ENCODE results near the gene SRD5A3.

Gene SRD5A3

GRCh38 chr4:55386840-55387239 is 40.8 kb downstream of the SRD5A3 start:
- TF ChIP-seq, protein P1, sequence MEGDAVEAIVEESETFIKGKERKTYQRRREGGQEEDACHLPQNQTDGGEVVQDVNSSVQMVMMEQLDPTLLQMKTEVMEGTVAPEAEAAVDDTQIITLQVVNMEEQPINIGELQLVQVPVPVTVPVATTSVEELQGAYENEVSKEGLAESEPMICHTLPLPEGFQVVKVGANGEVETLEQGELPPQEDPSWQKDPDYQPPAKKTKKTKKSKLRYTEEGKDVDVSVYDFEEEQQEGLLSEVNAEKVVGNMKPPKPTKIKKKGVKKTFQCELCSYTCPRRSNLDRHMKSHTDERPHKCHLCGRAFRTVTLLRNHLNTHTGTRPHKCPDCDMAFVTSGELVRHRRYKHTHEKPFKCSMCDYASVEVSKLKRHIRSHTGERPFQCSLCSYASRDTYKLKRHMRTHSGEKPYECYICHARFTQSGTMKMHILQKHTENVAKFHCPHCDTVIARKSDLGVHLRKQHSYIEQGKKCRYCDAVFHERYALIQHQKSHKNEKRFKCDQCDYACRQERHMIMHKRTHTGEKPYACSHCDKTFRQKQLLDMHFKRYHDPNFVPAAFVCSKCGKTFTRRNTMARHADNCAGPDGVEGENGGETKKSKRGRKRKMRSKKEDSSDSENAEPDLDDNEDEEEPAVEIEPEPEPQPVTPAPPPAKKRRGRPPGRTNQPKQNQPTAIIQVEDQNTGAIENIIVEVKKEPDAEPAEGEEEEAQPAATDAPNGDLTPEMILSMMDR (IDR thresholded peaks at IDR 0.05; ENCODE audit: low read depth, low read length), result no peak
- H3K4me3 ChIP-seq (ENCODE audit: low read depth, low read length), result no peak overlapping the region

DNA sequence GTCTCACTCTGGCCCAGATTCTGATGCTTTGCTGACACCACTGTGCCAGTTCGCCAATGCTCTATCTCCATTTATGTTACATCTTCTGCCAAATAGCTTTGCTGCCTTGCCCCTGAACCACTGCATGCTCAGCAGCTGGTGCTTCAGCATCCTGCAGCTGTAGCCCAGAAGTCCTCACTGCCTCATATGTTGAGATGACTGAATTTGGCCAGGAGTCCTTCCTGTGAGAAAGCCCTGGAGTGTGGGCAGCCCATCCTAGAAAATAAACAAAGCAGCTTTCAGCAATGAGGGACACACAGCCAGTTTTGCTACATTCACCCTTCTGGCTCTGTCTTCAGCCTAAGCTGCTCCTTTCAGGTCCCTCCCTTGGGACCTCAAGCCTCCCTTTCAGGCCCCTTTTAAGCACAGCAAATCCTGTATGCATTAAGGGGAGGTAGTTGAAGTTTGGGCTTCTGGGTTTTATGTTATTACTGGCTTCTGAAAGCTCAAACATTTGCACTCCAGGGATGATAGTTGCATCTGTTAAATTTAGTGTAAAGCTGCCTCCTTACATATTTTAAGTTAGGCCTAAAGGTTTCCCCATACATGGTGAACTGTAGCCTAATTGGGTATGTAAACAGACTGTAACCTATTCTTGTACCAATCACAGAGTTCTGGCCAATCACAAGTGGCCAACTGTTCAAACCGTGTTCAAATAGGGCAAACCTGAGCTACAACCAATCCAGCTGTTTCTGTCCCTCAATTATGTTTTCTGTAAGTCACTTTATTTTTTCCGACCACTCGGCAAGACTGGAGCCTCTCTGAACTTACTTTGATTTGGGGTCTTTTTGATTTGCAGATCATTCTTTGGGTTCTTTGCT is 47.6 kb downstream of the SRD5A3 start:
- TF ChIP-seq, protein P1 (IDR thresholded peaks at IDR 0.05; ENCODE audit: low read depth, low read length), result no peak
- no peak overlapping the region for H3K4me3 ChIP-seq (ENCODE audit: low read depth, low read length)

GRCh38 chr4:55395218-55395528 is 49.1 kb downstream of the SRD5A3 start:
- TF ChIP-seq, protein P1 (IDR thresholded peaks at IDR 0.05; ENCODE audit: low read depth, low read length), result no peak
- H3K4me3 ChIP-seq (ENCODE audit: low read depth, low read length), result peak overlapping the region; percentile 92

GRCh38 chr4:55395529-55396307 is 49.7 kb downstream of the SRD5A3 start, which contains the start of gene TMEM165:
Gene TMEM165 (plus strand): TSS chr4:55395957. CDS start chr4:55396190, 233 bp downstream.
- TF ChIP-seq, protein P1 (IDR thresholded peaks at IDR 0.05; ENCODE audit: low read depth, low read length), result no peak
- H3K4me3 ChIP-seq (ENCODE audit: low read depth, low read length), result peak within 1 kb of the TSS; percentile 92

- TF ChIP-seq, protein P1 (IDR thresholded peaks at IDR 0.05; ENCODE audit: low read depth, low read length), result no peak
- H3K4me3 ChIP-seq (ENCODE audit: low read depth, low read length), result peak overlapping the region; percentile 92
These were observed 50.5 kb downstream of the SRD5A3 start for GRCh38 chr4:55396308-55397125.

DNA sequence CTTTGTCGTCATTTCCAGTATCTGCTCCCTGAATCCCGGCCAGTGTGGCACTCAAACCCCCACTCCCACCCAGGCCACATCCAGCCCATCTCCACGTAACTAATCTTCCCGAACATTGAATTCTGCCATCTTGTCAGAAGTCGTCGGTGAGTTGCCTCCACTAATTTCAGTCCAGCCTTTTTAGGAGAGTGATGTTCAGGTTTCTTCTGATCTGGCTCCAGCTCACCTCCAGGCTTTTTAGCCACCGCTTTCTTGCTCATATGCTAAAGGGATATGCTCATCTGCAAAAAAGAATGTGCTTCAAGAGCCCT is 51.0 kb downstream of the SRD5A3 start:
- H3K4me3 ChIP-seq (ENCODE audit: low read depth, low read length), result peak overlapping the region; percentile 92
- TF ChIP-seq, protein P1 (IDR thresholded peaks at IDR 0.05; ENCODE audit: low read depth, low read length), result no peak
